Sigmoid colon (tissue), 4 donors: ENCODE measurements around the gene CTAG1B.
"Not testable (repeated sequence)": the region's sequence is repeated elsewhere in the genome, so short reads cannot be mapped to it uniquely, and the experiment has no call there.

Experiments
- CTCF ChIP-seq, 4 experiments: fragments of 450-650 bp in 3 of 4; fragments of 200-600 bp in 1 of 4; IDR thresholded peaks; one replicate each; pipeline ENCODE4 v1.5.1; 2016 to 2019; ENCODE audit warnings: antibody characterized with exemption in 4 of 4, mild to moderate bottlenecking in 3 of 4, moderate library complexity in 2 of 4
- POLR2AphosphoS5 ChIP-seq, 4 donors: sonication (generic); formaldehyde crosslinking; IDR thresholded peaks; one replicate each; pipeline ENCODE4 v1.6.1; 2017; ENCODE audit warnings: antibody characterized with exemption in 4 of 4

- not testable (repeated sequence) for TF ChIP-seq POLR2AphosphoS5, CTCF (IDR thresholded peaks at IDR 0.05)
These were observed 34.3 kb upstream of the CTAG1B start, which contains the start of gene CTAG2 for GRCh38 chrX:154653413-154653812.
